Lower lobe of right lung (tissue), 2 donors: Measurements from ENCODE around the gene SS18L1. TPM values are rescaled to one million over a fixed set of nuclear protein-coding genes. Genes with fewer than 3 reads are reported as not detected.

Source experiments
- ATAC-seq, 2 donors: fragments of 200-7000 bp; cut with Tn5 transposase; one replicate each; pipeline ENCODE4 v1.9.1; 2020 to 2022; ENCODE audit warnings: mild to moderate bottlenecking in 2 of 2, moderate library complexity in 2 of 2
- DNase-seq: peaks from one replicate; pipeline ENCODE4 v3.0.0-alpha.2; 2020
- H3K27ac ChIP-seq: fragments of 200-600 bp; one replicate; pipeline ENCODE4 v1.8.0; 2022
- H3K27me3 ChIP-seq: fragments of 200-600 bp; one replicate; pipeline ENCODE4 v1.8.0; 2022; ENCODE audit warnings: low read depth
- H3K36me3 ChIP-seq: fragments of 200-600 bp; one replicate; pipeline ENCODE4 v1.8.0; 2022; ENCODE audit warnings: mild to moderate bottlenecking
- H3K4me1 ChIP-seq: fragments of 200-600 bp; one replicate; pipeline ENCODE4 v1.8.0; 2022
- H3K4me3 ChIP-seq: fragments of 200-600 bp; one replicate; pipeline ENCODE4 v1.8.0; 2022; ENCODE audit warnings: mild to moderate bottlenecking
- H3K9me3 ChIP-seq: fragments of 200-600 bp; one replicate; pipeline ENCODE4 v1.8.0; 2022
- intact Hi-C: fragments of 100-400 bp; cut with DNase I; formaldehyde crosslinking; loops from one replicate; pipeline ENCODE4 v1.11.0; 2022
- total RNA-seq: library from RNA; stranded (reverse); fragmentation: NEBNext Ultra II Directional; extraction: Animal tissue kit (Norgen Biotek cat#: 25700); gene quantifications from one replicate; pipeline ENCODE4 v1.2.1, GENCODE V29; 2021
- TF ChIP-seq, protein P1 (sequence below): fragments of 200-600 bp; IDR thresholded peaks from one replicate; pipeline ENCODE4 v1.8.0; 2022; ENCODE audit warnings: antibody characterized with exemption, mild to moderate bottlenecking
- donor health status: DM: no; HTN: yes; CAD: no; lungs with severe emphysema.

SS18L1 gene
- total RNA-seq, 1 donor from 2014 or later = 17.8 TPM

DNA sequence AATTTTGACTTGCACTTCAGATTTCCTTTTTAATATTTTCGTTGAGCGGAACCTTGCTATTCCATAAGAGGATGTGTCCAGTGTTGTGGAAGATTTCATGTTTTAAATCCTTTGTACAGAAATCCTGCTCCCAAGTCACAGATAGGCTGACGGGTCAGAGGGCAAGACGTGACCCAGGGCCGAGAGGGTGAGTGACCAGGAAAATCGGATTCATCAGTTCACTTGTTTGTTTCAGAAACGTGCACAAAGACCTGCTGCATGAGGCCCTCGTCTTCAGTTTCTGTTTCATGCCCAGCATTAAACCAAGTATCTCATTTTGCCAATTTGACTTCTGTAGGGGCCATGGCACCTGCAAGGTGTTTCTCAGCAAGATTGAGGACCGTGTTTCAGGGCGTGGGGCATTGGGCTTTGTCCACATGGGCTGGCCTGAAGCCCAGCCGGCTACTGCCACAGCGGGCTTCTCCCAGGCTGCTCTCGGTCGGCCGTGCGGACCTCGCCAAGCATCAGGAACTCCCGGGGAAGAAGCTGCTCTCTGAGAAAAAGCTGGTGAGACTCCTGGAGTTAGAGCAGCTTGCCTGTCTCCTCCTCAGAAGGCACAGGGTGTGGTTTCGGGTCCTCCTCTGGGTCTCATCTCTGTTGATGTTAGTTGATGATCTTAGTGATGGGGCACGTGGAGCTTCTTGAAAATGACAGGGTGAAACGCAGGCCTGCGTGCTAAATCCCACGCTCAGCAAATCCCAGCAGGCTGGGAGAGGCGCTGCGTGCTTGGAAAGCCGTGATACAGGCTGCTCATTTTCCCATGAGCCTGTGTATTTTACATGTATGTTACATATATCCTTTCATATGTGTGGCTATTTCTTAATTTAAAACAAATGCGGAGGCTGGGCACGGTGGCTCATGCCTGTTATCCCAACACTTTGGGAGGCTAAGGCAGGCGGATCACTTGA is 49.8 kb downstream of the SS18L1 start:
- peak; percentile 20 for DNase-seq
- Histone ChIP-seq H3K27me3 (no peaks in the 10 kb centered on the region), H3K9me3 (no peaks in the 10 kb centered on the region), H3K4me3 (no peak overlapping the region), H3K4me1 (no peaks in the 10 kb centered on the region), H3K27ac (no peak overlapping the region), H3K36me3 (peaks cover 88% of the 10 kb centered on the region)
- intact Hi-C loops = no loop called here
- ATAC-seq = no peak
- TF ChIP-seq, protein P1, sequence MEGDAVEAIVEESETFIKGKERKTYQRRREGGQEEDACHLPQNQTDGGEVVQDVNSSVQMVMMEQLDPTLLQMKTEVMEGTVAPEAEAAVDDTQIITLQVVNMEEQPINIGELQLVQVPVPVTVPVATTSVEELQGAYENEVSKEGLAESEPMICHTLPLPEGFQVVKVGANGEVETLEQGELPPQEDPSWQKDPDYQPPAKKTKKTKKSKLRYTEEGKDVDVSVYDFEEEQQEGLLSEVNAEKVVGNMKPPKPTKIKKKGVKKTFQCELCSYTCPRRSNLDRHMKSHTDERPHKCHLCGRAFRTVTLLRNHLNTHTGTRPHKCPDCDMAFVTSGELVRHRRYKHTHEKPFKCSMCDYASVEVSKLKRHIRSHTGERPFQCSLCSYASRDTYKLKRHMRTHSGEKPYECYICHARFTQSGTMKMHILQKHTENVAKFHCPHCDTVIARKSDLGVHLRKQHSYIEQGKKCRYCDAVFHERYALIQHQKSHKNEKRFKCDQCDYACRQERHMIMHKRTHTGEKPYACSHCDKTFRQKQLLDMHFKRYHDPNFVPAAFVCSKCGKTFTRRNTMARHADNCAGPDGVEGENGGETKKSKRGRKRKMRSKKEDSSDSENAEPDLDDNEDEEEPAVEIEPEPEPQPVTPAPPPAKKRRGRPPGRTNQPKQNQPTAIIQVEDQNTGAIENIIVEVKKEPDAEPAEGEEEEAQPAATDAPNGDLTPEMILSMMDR = no peak

DNA sequence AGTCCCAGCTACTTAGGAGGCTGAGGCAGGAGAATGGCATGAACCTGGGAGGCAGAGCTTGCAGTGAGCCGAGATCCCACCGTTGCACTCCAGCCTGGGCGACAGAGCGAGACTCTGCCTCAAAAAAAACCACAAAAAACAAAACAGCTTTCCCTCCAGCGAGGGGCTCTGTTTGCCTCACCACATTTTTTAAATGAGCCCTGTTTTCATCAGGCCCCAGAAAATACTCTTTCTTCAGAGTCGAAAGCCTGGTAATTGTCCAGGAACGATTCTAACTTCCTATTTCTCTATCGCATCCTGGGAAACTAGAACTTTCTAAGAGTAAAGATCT is 51.5 kb downstream of the SS18L1 start:
- no peak for ATAC-seq
- H3K36me3 ChIP-seq = peaks cover 90% of the 10 kb centered on the region

DNA sequence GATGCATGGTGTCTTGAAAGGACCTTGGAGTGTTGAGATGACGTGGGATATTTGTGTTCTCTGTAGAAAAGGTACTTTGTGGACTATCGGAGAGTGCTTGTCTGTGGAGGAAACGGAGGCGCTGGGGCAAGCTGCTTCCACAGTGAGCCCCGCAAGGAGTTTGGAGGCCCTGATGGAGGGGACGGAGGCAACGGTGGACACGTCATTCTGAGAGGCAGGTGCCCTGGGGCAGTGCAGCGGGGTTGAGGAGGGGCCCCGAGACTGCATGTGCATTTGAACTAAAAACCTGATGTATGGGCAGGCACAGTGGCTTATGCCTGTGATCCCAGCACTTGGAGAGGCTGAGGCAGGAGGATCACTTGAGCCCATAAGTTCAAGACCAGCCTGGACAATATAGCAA is 52.2 kb downstream of the SS18L1 start:
- no peaks in the 10 kb centered on the region for H3K27me3 ChIP-seq
- peaks cover 90% of the 10 kb centered on the region for H3K36me3 ChIP-seq
- DNase-seq (peak; percentile 27), ATAC-seq (no peak)
- TF ChIP-seq, protein P1 = no peak
- intact Hi-C loops = no loop called here
- no peak overlapping the region for H3K27ac ChIP-seq
- H3K4me3 ChIP-seq = no peak overlapping the region
- no peaks in the 10 kb centered on the region for H3K9me3 ChIP-seq
- no peaks in the 10 kb centered on the region for H3K4me1 ChIP-seq

More for the DNA sequence above, 51.5 kb downstream of the SS18L1 start:
- Histone ChIP-seq H3K4me1 (no peaks in the 10 kb centered on the region), H3K4me3 (no peak overlapping the region), H3K9me3 (no peaks in the 10 kb centered on the region), H3K27me3 (no peaks in the 10 kb centered on the region), H3K27ac (no peak overlapping the region)
- TF ChIP-seq, protein P1 = no peak
- intact Hi-C loops = no loop called here
- DNase-seq = no peak

DNA sequence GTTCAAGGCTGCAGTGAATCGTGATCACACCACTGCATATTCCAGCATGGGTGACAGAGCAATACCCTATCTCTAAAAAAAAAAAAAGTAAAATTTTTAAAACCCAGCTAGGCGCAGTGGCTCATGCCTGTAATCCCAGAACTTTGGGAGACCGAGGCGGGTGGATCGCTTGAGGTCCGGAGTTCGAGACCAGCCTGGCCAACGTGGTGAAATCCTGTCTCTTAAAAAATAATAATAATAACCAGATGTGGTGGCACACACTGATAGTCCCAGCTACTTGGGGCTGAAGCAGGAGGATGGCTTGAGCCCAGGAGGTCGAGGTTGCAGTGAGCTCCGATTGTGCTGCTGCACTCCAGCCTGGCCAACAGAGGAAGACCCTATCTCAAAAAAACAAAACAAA is 52.7 kb downstream of the SS18L1 start:
- ATAC-seq = no peak
- Histone ChIP-seq H3K27ac (no peak overlapping the region), H3K9me3 (no peaks in the 10 kb centered on the region), H3K36me3 (peaks cover 90% of the 10 kb centered on the region), H3K4me3 (no peak overlapping the region), H3K27me3 (no peaks in the 10 kb centered on the region), H3K4me1 (no peaks in the 10 kb centered on the region)
- DNase-seq = peak; percentile 3
- intact Hi-C loops = no loop called here
- TF ChIP-seq, protein P1 = no peak

DNA sequence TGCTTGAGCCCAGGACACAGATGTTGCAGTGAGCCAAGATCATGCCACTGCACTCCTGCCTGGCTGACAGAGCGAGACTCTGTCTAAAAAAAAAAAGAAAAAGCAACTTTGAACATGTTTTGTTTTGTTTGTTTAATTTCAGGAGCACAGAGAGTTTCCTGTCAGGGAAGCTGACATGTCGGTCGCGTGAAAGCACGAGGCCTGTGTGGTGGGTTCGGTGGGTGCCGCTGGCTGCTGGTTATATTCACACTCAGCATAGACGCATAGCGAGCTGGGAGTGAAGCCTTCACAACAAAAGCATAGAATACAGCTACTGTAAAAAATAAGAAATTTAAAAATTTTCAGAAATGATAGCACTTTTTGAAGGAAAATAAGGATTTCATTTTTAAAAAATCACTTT is 53.7 kb downstream of the SS18L1 start:
- Histone ChIP-seq H3K4me3 (no peak overlapping the region), H3K27ac (no peak overlapping the region), H3K27me3 (no peaks in the 10 kb centered on the region), H3K9me3 (no peaks in the 10 kb centered on the region), H3K4me1 (no peaks in the 10 kb centered on the region), H3K36me3 (peaks cover 92% of the 10 kb centered on the region)
- ATAC-seq (no peak), DNase-seq (peak; percentile 12)
- TF ChIP-seq, protein P1 = no peak
- intact Hi-C loops = no loop called here
